Muscle of leg (tissue), 11 donors: Measurements from ENCODE around the gene UNK. TPM values are rescaled to one million over a fixed set of nuclear protein-coding genes. Genes with fewer than 3 reads are reported as not detected.
"Not testable (repeated sequence)": the region's sequence is repeated elsewhere in the genome, so short reads cannot be mapped to it uniquely, and the experiment has no call there.

Experiments used
- DNase-seq: peaks from one replicate; pipeline ENCODE4 v3.0.0; 2013
- H3K27ac ChIP-seq: one replicate; pipeline ENCODE4 v1.5.1; 2013; ENCODE audit warnings: mild to moderate bottlenecking, low read length, control low read depth
- H3K27me3 ChIP-seq: one replicate; pipeline ENCODE4 v1.6.1; 2013; ENCODE audit warnings: low read length; ENCODE audit not compliant: control insufficient read depth, insufficient read depth
- H3K36me3 ChIP-seq: one replicate; pipeline ENCODE4 v1.6.1; 2013; ENCODE audit warnings: low read length; ENCODE audit not compliant: control insufficient read depth, insufficient read depth
- H3K4me1 ChIP-seq: one replicate; pipeline ENCODE4 v1.6.1; 2013; ENCODE audit warnings: low read length; ENCODE audit not compliant: control insufficient read depth, insufficient read depth
- H3K4me3 ChIP-seq: one replicate; pipeline ENCODE4 v1.5.1; 2013; ENCODE audit warnings: low read length, control low read depth
- H3K9me3 ChIP-seq: replicated peaks from 2 replicates; pipeline ENCODE4 v1.6.1; 2013; ENCODE audit warnings: low read depth, low read length; ENCODE audit not compliant: control insufficient read depth
- WGBS: methylation state at CpG from one replicate; pipeline ENCODE4 v1.1.5; 2013; ENCODE audit warnings: missing lambda C conversion rate; ENCODE audit not compliant: insufficient coverage; 5-methylcytosine and 5-hydroxymethylcytosine counted together
- polyA plus RNA-seq, 8 donors: library from polyadenylated mRNA; unstranded; fragments of 120-200 nt; gene quantifications; one replicate each; pipeline versions ENCODE4 v1.2.1 to v1.2.3, GENCODE V29; 2013; ENCODE audit warnings: inconsistent platforms in 1 of 8, low replicate concordance in 1 of 8; ENCODE audit not compliant: insufficient read length in 8 of 8, insufficient read depth in 1 of 8
- total RNA-seq: library from RNA; stranded (reverse); fragments of 120-200 nt; gene quantifications from one replicate; pipeline ENCODE4 v1.2.4, GENCODE V29; 2013

Gene UNK
- total and polyA plus RNA-seq, 9 donors: 18.6 to 33.8 (median 29.0) TPM

- peak overlapping the region; percentile 83 for H3K27ac ChIP-seq
- no peaks in the 10 kb centered on the region for H3K27me3 ChIP-seq
- WGBS: 60% methylated on average over 8 of the region's 15 CpGs
- H3K36me3 ChIP-seq: peaks cover 45% of the 10 kb centered on the region
- no peak overlapping the region for H3K4me3 ChIP-seq
- no peak for DNase-seq
- H3K9me3 ChIP-seq: no peaks in the 10 kb centered on the region
- H3K4me1 ChIP-seq: peaks cover 48% of the 10 kb centered on the region
Measured at GRCh38 chr17:75773808-75774470, 10.7 kb upstream of the UNK start.

GRCh38 chr17:75774471-75774990 lies 10.1 kb upstream of the UNK start:
- Histone ChIP-seq H3K27me3 (no peaks in the 10 kb centered on the region), H3K9me3 (no peaks in the 10 kb centered on the region), H3K4me1 (peaks cover 48% of the 10 kb centered on the region), H3K4me3 (no peak overlapping the region), H3K36me3 (peaks cover 45% of the 10 kb centered on the region), H3K27ac (peak overlapping the region; percentile 13)
- peak; percentile 37 for DNase-seq
- WGBS: 89% methylated on average over 3 of the region's 4 CpGs

DNA sequence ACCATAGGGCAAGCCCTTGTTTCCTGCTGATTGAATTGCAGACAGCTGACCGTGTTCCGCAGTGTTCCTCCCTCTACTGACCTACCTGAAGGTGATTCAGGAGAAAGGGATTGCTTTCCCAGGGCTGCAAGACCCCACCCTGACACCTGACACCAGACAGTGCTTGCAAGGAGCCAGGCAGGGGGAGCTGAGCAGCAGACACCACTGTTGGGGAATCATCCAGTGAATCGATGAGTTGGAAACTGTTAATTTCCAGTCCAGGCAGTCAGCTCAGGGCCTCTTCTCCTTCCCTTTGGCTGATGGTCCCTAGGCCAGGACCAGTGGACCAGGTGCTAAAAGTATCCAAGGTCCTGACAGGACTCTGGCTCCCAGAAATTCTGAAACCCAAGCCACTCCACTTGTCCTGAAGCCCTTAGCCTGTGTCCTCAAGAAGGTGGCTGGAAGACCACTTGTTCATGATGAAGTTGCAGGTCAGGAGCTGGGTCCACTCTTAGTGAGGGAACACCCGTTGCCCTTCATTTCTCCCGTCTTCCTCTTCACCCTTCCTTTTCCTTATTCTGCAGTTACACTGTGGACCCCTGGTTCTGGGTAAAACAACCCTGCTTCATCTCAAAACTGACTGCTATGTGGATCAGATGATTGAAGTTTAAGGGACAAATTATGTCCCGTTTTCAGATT lies 9.5 kb upstream of the UNK start:
- 50% methylated on average over 1 of the region's 6 CpGs for WGBS
- Histone ChIP-seq H3K27me3 (no peaks in the 10 kb centered on the region), H3K36me3 (peaks cover 45% of the 10 kb centered on the region), H3K4me1 (peaks cover 48% of the 10 kb centered on the region), H3K9me3 (no peaks in the 10 kb centered on the region), H3K27ac (peak overlapping the region; percentile 35), H3K4me3 (no peak overlapping the region)
- peak; percentile 56 for DNase-seq

- H3K27ac ChIP-seq: peak overlapping the region; percentile 44
Measured at GRCh38 chr17:75776386-75777295, 8.0 kb upstream of the UNK start.

DNA sequence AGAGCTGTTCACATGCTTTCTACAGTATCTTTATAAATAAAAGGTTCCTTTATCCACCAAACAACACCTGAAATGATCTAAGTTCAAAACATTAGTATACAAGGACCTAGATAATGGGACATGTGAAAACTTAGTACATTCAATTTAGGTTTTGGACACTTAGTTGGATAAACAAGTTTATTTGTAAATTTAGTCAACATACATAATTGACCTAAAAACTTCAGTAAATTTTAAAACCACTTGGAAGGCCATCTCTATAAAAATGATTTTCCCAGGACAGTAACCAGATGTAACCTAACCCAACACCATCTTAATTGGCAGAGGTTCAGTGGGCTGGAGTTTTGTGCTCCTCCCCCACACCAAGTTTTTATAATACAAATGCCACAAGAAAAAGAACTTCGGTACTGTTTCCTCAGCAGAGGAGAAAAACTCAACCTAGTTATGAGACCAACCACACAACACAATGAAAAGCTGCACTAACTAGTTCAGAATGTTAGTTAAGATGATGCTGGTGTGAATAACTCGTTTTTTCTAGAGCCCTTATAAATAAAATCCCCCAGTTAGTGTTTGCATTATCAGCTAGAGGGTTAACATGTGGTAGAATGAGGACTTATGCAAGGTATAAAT lies 7.2 kb upstream of the UNK start:
- Histone ChIP-seq H3K4me3 (peak overlapping the region; percentile 73), H3K36me3 (peaks cover 45% of the 10 kb centered on the region), H3K27ac (peak overlapping the region; percentile 44), H3K4me1 (peaks cover 43% of the 10 kb centered on the region), H3K27me3 (no peaks in the 10 kb centered on the region), H3K9me3 (no peaks in the 10 kb centered on the region)
- peak; percentile 54 for DNase-seq
- no CpG with 5 or more reads among the region's 2 CpGs for WGBS

More at GRCh38 chr17:75776386-75777295, 8.0 kb upstream of the UNK start:
- peaks cover 45% of the 10 kb centered on the region for H3K36me3 ChIP-seq
- no peaks in the 10 kb centered on the region for H3K27me3 ChIP-seq
- WGBS: 32% methylated on average over 3 of the region's 15 CpGs
- no peak for DNase-seq
- no peaks in the 10 kb centered on the region for H3K9me3 ChIP-seq
- peak overlapping the region; percentile 73 for H3K4me3 ChIP-seq
- H3K4me1 ChIP-seq: peaks cover 48% of the 10 kb centered on the region

DNA sequence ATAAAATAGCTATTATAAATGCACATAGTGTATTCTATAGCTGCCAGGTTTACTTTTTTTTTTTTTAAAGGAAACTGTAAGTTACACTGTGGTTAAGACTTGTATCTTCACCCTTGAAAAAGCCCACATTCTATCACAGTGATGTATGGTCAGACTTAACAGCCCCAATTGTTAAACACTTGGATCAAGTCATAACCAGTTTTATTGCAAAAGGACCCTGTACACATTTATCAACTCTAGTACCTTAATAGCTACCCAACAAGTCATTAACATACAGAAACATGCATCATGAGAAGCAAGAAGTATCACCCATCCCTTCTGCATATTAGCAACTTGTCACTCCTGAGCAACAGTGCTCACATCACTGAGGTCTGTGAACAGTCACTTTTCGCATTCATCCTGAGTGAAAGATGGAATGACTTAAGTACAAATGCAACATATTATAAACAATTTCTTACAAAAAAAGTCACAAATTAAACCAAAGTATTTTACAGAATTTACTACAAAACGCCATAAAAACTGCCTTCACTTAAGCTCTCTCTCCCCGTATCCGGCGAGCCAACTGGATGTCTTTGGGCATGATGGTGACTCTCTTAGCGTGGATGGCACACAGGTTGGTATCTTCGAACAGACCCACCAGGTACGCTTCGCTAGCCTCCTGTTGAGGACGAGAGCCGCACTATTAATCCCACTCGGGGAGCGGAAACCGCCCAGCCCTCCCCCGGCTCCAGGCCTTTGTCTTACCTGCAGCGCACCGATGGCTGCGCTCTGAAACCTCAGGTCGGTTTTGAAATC lies 6.3 kb upstream of the UNK start:
- Histone ChIP-seq H3K4me1 (peaks cover 34% of the 10 kb centered on the region), H3K27ac (peak overlapping the region; percentile 95), H3K4me3 (peak overlapping the region; percentile 73), H3K36me3 (peaks cover 45% of the 10 kb centered on the region)
- not testable (repeated sequence) for H3K27me3 ChIP-seq, DNase-seq, H3K9me3 ChIP-seq
- under 1% methylated on average over 15 of the region's 19 CpGs for WGBS

- H3K36me3 ChIP-seq: peaks cover 41% of the 10 kb centered on the region
- peaks cover 31% of the 10 kb centered on the region for H3K4me1 ChIP-seq
- DNase-seq: no peak
- under 1% methylated on average over 33 of the region's 38 CpGs for WGBS
- H3K9me3 ChIP-seq: no peaks in the 10 kb centered on the region
- H3K27ac ChIP-seq: peak overlapping the region; percentile 95
- H3K27me3 ChIP-seq: no peaks in the 10 kb centered on the region
- peak overlapping the region; percentile 73 for H3K4me3 ChIP-seq
Measured at GRCh38 chr17:75778861-75779249, 5.8 kb upstream of the UNK start.

DNA sequence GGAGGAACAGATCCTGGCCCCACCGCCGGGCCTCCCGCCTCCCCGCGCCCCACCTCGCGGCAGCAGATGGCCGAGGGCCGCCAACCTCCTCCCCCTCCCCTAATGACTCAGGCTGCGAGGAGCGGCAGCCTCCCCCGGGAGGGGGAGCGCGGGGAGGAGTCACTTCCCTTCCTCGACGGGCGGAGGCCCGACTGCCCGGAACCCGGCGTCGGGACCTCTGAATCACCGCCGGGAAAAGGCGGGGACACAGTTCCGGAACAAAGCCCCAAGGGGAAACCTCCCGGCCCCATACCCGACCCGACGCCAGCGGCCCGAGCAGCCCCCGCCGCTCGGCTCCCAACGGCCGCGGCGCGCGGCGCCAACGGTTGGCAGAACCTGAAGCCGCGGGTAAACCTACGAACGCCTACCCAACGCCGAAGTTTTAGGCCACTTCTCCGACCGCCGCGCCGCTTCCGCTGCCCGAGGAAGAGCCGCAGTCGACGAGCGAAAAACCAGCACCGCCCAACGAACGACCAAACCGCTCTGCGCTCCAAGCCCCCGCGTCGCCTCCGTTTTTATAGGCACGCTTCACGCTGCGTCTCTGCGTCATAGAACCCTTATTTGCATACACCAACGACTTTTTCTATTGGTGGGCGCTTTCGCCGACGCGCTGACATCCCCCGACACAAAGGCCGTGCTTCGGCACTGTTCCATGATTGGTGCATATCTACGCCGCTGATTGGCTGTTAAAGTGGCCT lies 5.2 kb upstream of the UNK start:
- H3K4me3 ChIP-seq: peak overlapping the region; percentile 73
- H3K4me1 ChIP-seq: peaks cover 31% of the 10 kb centered on the region
- H3K27ac ChIP-seq: peak overlapping the region; percentile 95
- H3K36me3 ChIP-seq: peaks cover 35% of the 10 kb centered on the region
- no peaks in the 10 kb centered on the region for H3K27me3 ChIP-seq
- 0% methylated on average over 75 of the region's 84 CpGs for WGBS
- DNase-seq: peak; percentile 100
- H3K9me3 ChIP-seq: no peaks in the 10 kb centered on the region
